ENCODE measurements around the gene CDH22. TPM values are rescaled to one million over a fixed set of nuclear protein-coding genes. Genes with fewer than 3 reads are reported as not detected.

The CDH22 gene
- total and polyA plus RNA-seq, 2 experiments from 2014 or later: 0.08 to 0.10 TPM

- TF ChIP-seq ZNF462 (CRISPR knock-in tag; IDR thresholded peaks at IDR 0.05) (no peak), CREB1 (CRISPR knock-in tag; IDR thresholded peaks at IDR 0.05; ENCODE audit: low read depth) (no peak), STAT1 (IDR thresholded peaks at IDR 0.05; ENCODE audit: unreplicated experiment) (no peak), CTCF (conservative IDR thresholded peaks at IDR 0.05; ENCODE audit: low read depth in 2 of 2) (no peak), POLR2AphosphoS5 (IDR thresholded peaks at IDR 0.05; ENCODE audit: low read depth) (no peak), JUNB (IDR thresholded peaks at IDR 0.05; ENCODE audit: unreplicated experiment) (no peak)
Measured at GRCh38 chr20:46230106-46230491, 78.2 kb downstream of the CDH22 start (continued).

- no peaks in the 10 kb centered on the region for H3K27me3 ChIP-seq (ENCODE audit: insufficient read depth)
- no peak overlapping the region for H3K4me2 ChIP-seq
- no peak overlapping the region for H3K4me3 ChIP-seq
- no peaks in the 10 kb centered on the region for H4K20me1 ChIP-seq (replicated peaks; ENCODE audit: insufficient read depth)
- Mint-ChIP-seq H3K4me1 (peaks cover 21% of the 10 kb centered on the region), H3K4me3 (no peak overlapping the region), H3K36me3 (ENCODE audit: low read depth) (no peaks in the 10 kb centered on the region), H3K9me3 (no peaks in the 10 kb centered on the region), H3K27ac (no peak overlapping the region), H3K27me3 (ENCODE audit: insufficient read depth, low read depth, poor library complexity) (peaks cover 10% of the 10 kb centered on the region)
- no peak; the same call in 2 of the 3 replicates for ATAC-seq
- no peak overlapping the region for H3K27ac ChIP-seq (ENCODE audit: low read depth)
- no peaks in the 10 kb centered on the region for H3K79me2 ChIP-seq (replicated peaks; ENCODE audit: insufficient read depth)
- no peak overlapping the region for H2AFZ ChIP-seq
- peaks cover 4% of the 10 kb centered on the region; the same call in 1 of the 2 replicates for H3K4me1 ChIP-seq (ENCODE audit: insufficient read depth)
- H3K36me3 ChIP-seq (ENCODE audit: insufficient read depth): no peaks in the 10 kb centered on the region
- H3K9me2 ChIP-seq (ENCODE audit: insufficient read depth): no peaks in the 10 kb centered on the region
- DNase-seq (ENCODE audit: low spot score): peak; percentile 54
- no peaks in the 10 kb centered on the region for H3F3A ChIP-seq (replicated peaks; ENCODE audit: low read depth)
- TF ChIP-seq NANOG (IDR thresholded peaks at IDR 0.05; ENCODE audit: borderline replicate concordance): no peak
- TF ChIP-seq REST (IDR thresholded peaks at IDR 0.05; ENCODE audit: unreplicated experiment): peak; percentile 85
- no peak for TF ChIP-seq ZNF114 (CRISPR knock-in tag; IDR thresholded peaks at IDR 0.05)
- no peak for TF ChIP-seq CTCF (conservative IDR thresholded peaks at IDR 0.05; ENCODE audit: low read depth in 2 of 2)
Measured at GRCh38 chr20:46229478-46230105, 78.7 kb downstream of the CDH22 start.

Data from GM23338 (cell line).